ENCODE results near the gene NSUN3.

Gene NSUN3

DNA sequence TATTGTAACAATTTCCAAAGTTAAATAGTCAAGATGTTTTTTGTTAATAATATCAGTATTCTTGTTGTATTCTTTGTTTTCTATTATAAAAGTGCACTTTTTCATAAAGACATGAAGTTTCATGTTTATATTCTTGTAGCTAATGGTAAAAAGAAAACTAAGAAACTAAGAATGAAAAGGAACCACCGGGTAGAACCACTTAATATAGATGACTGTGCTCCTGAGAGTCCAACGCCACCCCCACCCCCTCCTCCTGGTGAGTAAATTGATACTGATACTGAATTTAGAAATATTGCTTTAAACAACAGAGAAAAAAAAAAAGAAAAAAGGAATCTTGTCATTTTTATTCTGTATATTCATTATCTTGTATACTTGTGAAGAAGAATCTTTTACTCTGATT lies 13.6 kb upstream of the NSUN3 start:
- TF ChIP-seq, protein P1, sequence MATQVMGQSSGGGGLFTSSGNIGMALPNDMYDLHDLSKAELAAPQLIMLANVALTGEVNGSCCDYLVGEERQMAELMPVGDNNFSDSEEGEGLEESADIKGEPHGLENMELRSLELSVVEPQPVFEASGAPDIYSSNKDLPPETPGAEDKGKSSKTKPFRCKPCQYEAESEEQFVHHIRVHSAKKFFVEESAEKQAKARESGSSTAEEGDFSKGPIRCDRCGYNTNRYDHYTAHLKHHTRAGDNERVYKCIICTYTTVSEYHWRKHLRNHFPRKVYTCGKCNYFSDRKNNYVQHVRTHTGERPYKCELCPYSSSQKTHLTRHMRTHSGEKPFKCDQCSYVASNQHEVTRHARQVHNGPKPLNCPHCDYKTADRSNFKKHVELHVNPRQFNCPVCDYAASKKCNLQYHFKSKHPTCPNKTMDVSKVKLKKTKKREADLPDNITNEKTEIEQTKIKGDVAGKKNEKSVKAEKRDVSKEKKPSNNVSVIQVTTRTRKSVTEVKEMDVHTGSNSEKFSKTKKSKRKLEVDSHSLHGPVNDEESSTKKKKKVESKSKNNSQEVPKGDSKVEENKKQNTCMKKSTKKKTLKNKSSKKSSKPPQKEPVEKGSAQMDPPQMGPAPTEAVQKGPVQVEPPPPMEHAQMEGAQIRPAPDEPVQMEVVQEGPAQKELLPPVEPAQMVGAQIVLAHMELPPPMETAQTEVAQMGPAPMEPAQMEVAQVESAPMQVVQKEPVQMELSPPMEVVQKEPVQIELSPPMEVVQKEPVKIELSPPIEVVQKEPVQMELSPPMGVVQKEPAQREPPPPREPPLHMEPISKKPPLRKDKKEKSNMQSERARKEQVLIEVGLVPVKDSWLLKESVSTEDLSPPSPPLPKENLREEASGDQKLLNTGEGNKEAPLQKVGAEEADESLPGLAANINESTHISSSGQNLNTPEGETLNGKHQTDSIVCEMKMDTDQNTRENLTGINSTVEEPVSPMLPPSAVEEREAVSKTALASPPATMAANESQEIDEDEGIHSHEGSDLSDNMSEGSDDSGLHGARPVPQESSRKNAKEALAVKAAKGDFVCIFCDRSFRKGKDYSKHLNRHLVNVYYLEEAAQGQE (IDR thresholded peaks at IDR 0.05; ENCODE audit: insufficient read depth in 1 of 2, low read depth in 2 of 2, low read length in 2 of 2): no peak
- TF ChIP-seq FOXP2 (optimal IDR thresholded peaks at IDR 0.05; ENCODE audit: borderline replicate concordance, extremely low read depth, extremely low read length, insufficient read depth) (no peak), SIN3A (IDR thresholded peaks at IDR 0.05; ENCODE audit: borderline replicate concordance, insufficient read depth, low read length) (no peak), TAF1 (IDR thresholded peaks at IDR 0.05; ENCODE audit: borderline replicate concordance, insufficient read depth, low read length) (no peak), POLR2AphosphoS5 (IDR thresholded peaks at IDR 0.05; ENCODE audit: low read depth, low read length) (no peak)

DNA sequence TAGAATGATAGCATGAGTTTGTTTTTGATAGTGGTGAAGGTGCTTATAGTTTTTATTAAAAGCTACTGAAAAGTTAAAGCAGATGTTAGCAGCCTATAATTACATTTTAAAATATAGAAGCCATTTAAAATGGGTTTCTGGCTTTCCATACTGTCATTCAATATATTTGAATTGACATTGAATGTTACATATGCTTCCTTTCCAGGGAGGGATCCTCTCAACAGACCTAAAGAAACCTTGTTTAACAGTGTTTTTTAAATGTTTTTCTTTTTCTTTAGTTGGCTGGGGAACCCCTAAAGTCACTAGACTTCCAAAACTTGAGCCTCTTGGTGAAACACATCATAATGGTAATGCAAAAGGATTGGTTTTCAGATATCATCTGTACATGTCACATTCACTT lies 12.3 kb upstream of the NSUN3 start:
- TF ChIP-seq SIN3A (IDR thresholded peaks at IDR 0.05; ENCODE audit: borderline replicate concordance, insufficient read depth, low read length) (no peak), FOXP2 (optimal IDR thresholded peaks at IDR 0.05; ENCODE audit: borderline replicate concordance, extremely low read depth, extremely low read length, insufficient read depth) (no peak), TAF1 (IDR thresholded peaks at IDR 0.05; ENCODE audit: borderline replicate concordance, insufficient read depth, low read length) (no peak), POLR2AphosphoS5 (IDR thresholded peaks at IDR 0.05; ENCODE audit: low read depth, low read length) (no peak)
- TF ChIP-seq, protein P1 (IDR thresholded peaks at IDR 0.05; ENCODE audit: insufficient read depth in 1 of 2, low read depth in 2 of 2, low read length in 2 of 2): no peak

DNA sequence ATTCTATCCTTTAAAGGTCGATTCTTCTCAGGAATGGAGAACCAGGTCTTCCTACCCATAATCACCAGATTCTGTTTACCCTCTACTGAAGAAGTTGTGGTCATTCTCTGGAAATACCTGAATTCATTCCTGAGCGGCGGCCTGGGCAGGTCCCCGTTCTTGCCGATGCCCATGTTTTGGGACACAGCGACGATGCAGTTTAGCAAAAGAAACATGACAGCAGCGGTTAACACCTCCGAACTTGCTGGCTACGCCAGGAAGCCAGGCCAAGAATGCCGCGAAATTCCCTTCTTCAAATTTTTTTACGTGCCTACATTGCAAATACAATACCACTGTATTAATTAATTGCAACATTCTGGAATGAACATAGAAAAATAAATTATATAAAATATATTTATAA lies 1.6 kb upstream of the NSUN3 start:
- TF ChIP-seq FOXP2 (optimal IDR thresholded peaks at IDR 0.05; ENCODE audit: borderline replicate concordance, extremely low read depth, extremely low read length, insufficient read depth) (no peak), SIN3A (IDR thresholded peaks at IDR 0.05; ENCODE audit: borderline replicate concordance, insufficient read depth, low read length) (no peak), TAF1 (IDR thresholded peaks at IDR 0.05; ENCODE audit: borderline replicate concordance, insufficient read depth, low read length) (no peak), POLR2AphosphoS5 (IDR thresholded peaks at IDR 0.05; ENCODE audit: low read depth, low read length) (no peak)
- TF ChIP-seq, protein P1 (IDR thresholded peaks at IDR 0.05; ENCODE audit: insufficient read depth in 1 of 2, low read depth in 2 of 2, low read length in 2 of 2): no peak

DNA sequence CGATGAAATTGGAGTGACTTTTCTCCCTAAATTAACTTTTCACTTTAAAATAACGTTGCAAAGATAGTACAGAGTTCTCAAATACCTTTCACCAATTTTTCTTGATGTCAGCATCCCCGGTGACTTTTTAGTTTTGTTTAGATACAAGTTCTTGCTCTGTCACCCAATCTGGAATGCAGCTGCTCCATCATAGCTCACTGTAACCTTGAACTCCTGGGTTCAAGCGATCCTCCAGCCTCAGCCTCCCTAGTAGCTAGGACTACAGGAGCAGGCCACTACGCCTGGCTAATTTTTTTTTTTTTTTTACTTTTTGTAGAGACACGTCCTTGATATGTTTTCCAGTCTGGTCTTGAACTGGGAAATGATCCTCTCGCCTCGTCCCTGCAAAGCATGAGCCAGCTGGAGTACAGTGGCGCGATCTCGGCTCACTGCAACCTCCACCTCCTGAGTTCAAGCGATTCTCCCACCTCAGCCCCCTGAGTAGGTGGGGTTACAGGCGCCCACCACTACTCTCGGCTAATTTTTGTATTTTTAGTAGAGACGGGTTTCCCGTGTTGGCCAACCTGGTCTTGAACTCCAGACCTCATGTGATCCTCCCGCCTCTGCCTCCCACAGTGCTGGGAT lies 747 bp downstream of the NSUN3 start:
- TF ChIP-seq TAF1 (IDR thresholded peaks at IDR 0.05; ENCODE audit: borderline replicate concordance, insufficient read depth, low read length) (no peak), SIN3A (IDR thresholded peaks at IDR 0.05; ENCODE audit: borderline replicate concordance, insufficient read depth, low read length) (no peak), POLR2AphosphoS5 (IDR thresholded peaks at IDR 0.05; ENCODE audit: low read depth, low read length) (no peak), FOXP2 (optimal IDR thresholded peaks at IDR 0.05; ENCODE audit: borderline replicate concordance, extremely low read depth, extremely low read length, insufficient read depth) (no peak)
- TF ChIP-seq, protein P1 (IDR thresholded peaks at IDR 0.05; ENCODE audit: insufficient read depth in 1 of 2, low read depth in 2 of 2, low read length in 2 of 2): no peak

Measured in PFSK-1 (cell line).